ENCODE results near the gene FAM78B. TPM values are rescaled to one million over a fixed set of nuclear protein-coding genes. Genes with fewer than 3 reads are reported as not detected.

Gene FAM78B
- total and polyA plus RNA-seq, 2 donors (not counting 3 experiments of a cell fraction or from before 2014, with no cell fraction given) = 0.10 TPM; not detected in 1

GRCh38 chr1:166133276-166133841, 33.4 kb downstream of the FAM78B start:
- H3K9me1 ChIP-seq (replicated peaks; ENCODE audit: control insufficient read depth, extremely low read depth, insufficient read depth, low read length) = no peaks in the 10 kb centered on the region

More at GRCh38 chr1:166133276-166133841, 33.4 kb downstream of the FAM78B start:
- H3K4me1 ChIP-seq (ENCODE audit: control insufficient read depth, extremely low read depth, insufficient read depth, low read length) = no peaks in the 10 kb centered on the region
- dilution Hi-C loops (cut with MboI; ENCODE audit: extremely low pct_ligation_motif_present, low sequenced_read_pairs) (no loop called here), intact Hi-C loops (cut with micrococcal nuclease) (no loop called here)
- H3K79me2 ChIP-seq (ENCODE audit: control insufficient read depth, insufficient read depth, low read length) = no peaks in the 10 kb centered on the region
- no peaks in the 10 kb centered on the region for H3K36me3 ChIP-seq (ENCODE audit: control insufficient read depth in 2 of 2, extremely low read depth in 1 of 2, insufficient read depth in 2 of 2, low read length in 2 of 2)
- FAIRE-seq (peak; percentile 8), DNase-seq (ENCODE audit: low read depth, low spot score) (no peak)
- no peaks in the 10 kb centered on the region for H3K27me3 ChIP-seq (ENCODE audit: control insufficient read depth in 2 of 2, insufficient read depth in 2 of 2, low read length in 2 of 2)
- POLR2A ChIA-PET = no interaction called here
- CTCF ChIA-PET = no interaction called here
- no peaks in the 10 kb centered on the region for H3K9me3 ChIP-seq (replicated peaks; ENCODE audit: control insufficient read depth, insufficient read depth, low read length)
- H3K27ac ChIP-seq (ENCODE audit: insufficient read depth, low read depth, low read length) = no peak overlapping the region
- H3K9ac ChIP-seq (replicated peaks; ENCODE audit: extremely low read depth, insufficient read depth, low read length) = no peak overlapping the region
- H2AFZ ChIP-seq (ENCODE audit: low read depth, low read length) = no peak overlapping the region
- no peak overlapping the region for H3K4me2 ChIP-seq (ENCODE audit: insufficient read depth, low read length)
- H4K20me1 ChIP-seq (replicated peaks; ENCODE audit: control insufficient read depth, extremely low read depth, insufficient read depth, low read length) = no peaks in the 10 kb centered on the region
- BruUV-seq (replicated peaks) = no TSS peak
- H3K4me3 ChIP-seq (replicated peaks in 1 of 3; ENCODE audit: insufficient read depth in 1 of 3, low read depth in 1 of 3, low read length in 3 of 3) = no peak overlapping the region
- TF ChIP-seq CTCF (IDR thresholded peaks at IDR 0.05; ENCODE audit: extremely low read depth in 1 of 2, insufficient read depth in 1 of 2, low read depth in 1 of 2, low read length in 2 of 2) = peak; percentile 9 to 22
- no peak for TF ChIP-seq POLR2A (IDR thresholded peaks at IDR 0.05; ENCODE audit: low read depth, low read length)
- no peak for TF ChIP-seq GATA2 (IDR thresholded peaks at IDR 0.05; ENCODE audit: insufficient read depth, insufficient read length, low read depth, low read length)
- no peak for TF ChIP-seq MYC (IDR thresholded peaks at IDR 0.05; ENCODE audit: low read depth, low read length)
- no peak for TF ChIP-seq FOS (IDR thresholded peaks at IDR 0.05; ENCODE audit: borderline replicate concordance, insufficient read depth, low read length)
- no peak for TF ChIP-seq EZH2 (IDR thresholded peaks at IDR 0.05; ENCODE audit: borderline replicate concordance, low read depth, low read length, severe bottlenecking)
- no peak for TF ChIP-seq JUN (IDR thresholded peaks at IDR 0.05; ENCODE audit: borderline replicate concordance, insufficient read depth, insufficient read length, low read depth)
- no peak for TF ChIP-seq POLR2AphosphoS5 (IDR thresholded peaks at IDR 0.05; ENCODE audit: insufficient read depth, low read depth, low read length)
